Lower leg skin (tissue), 3 donors: ENCODE results near the gene LRRC32.

Experiments used
- CTCF ChIP-seq, 3 donors: fragments of 450-650 bp; IDR thresholded peaks; one replicate each; pipeline ENCODE4 v1.5.1; 2016; ENCODE audit warnings: antibody characterized with exemption in 3 of 3, mild to moderate bottlenecking in 3 of 3, moderate library complexity in 2 of 3
- POLR2A ChIP-seq, 2 donors: fragments of 450-650 bp; IDR thresholded peaks; one replicate each; pipeline ENCODE4 v1.6.1; 2016 to 2017; ENCODE audit warnings: antibody characterized with exemption in 2 of 2, mild to moderate bottlenecking in 1 of 2, moderate library complexity in 1 of 2

- TF ChIP-seq CTCF (IDR thresholded peaks at IDR 0.05) = no peak
- TF ChIP-seq POLR2A (IDR thresholded peaks at IDR 0.05) = no peak
These were observed 26.0 kb downstream of the LRRC32 start for GRCh38 chr11:76644591-76644990.
